Activated CD8-positive, alpha-beta T cell treated with anti-CD3 and anti-CD28 coated beads for 36 hours (primary cell): ENCODE measurements around the gene ZNF747. TPM values are rescaled to one million over a fixed set of nuclear protein-coding genes. Genes with fewer than 3 reads are reported as not detected.

Experiments
- ATAC-seq: fragments of 200-7000 bp; cut with Tn5 transposase; one replicate; pipeline ENCODE4 v1.10.0; 2021; ENCODE audit warnings: mild to moderate bottlenecking, moderate library complexity
- CTCF ChIA-PET: fragments of 350-600 bp; sonication (Branson Sonifier 250); formaldehyde crosslinking; loops from one replicate; lab custom pipeline; 2021; ENCODE audit warnings: antibody characterized with exemption; lab: Charles Lee
- POLR2A ChIA-PET: fragments of 350-600 bp; sonication (Branson Sonifier 250); formaldehyde crosslinking; loops from one replicate; lab custom pipeline; 2021; ENCODE audit warnings: antibody characterized with exemption; lab: Charles Lee
- DNase-seq: peaks from one replicate; pipeline ENCODE4 v3.0.0-alpha.2; 2020
- H3K27ac Mint-ChIP-seq: one replicate; pipeline ENCODE4 v1.8.0; 2021; ENCODE audit warnings: mild to moderate bottlenecking, mixed read lengths
- H3K27me3 Mint-ChIP-seq: one replicate; pipeline ENCODE4 v1.8.0; 2021; ENCODE audit warnings: mixed read lengths
- H3K36me3 Mint-ChIP-seq: one replicate; pipeline ENCODE4 v1.8.0; 2021; ENCODE audit warnings: low read depth, mixed read lengths
- H3K4me1 Mint-ChIP-seq: one replicate; pipeline ENCODE4 v1.8.0; 2021; ENCODE audit warnings: low read depth, mixed read lengths
- H3K4me3 Mint-ChIP-seq: one replicate; pipeline ENCODE4 v1.8.0; 2021; ENCODE audit warnings: mild to moderate bottlenecking, moderate library complexity, mixed read lengths
- H3K9me3 Mint-ChIP-seq: one replicate; pipeline ENCODE4 v1.8.0; 2021; ENCODE audit warnings: mixed read lengths
- intact Hi-C: fragments of 100-400 bp; cut with micrococcal nuclease; formaldehyde crosslinking; loops from one replicate; pipeline ENCODE4 v1.10.0; 2022
- total RNA-seq, 2 experiments: library from RNA; stranded (reverse); gene quantifications; one replicate each; pipeline ENCODE4 v1.2.3, GENCODE V29; 2021
- TF ChIP-seq, protein P1 (sequence below): fragments of 200-600 bp; IDR thresholded peaks from one replicate; pipeline ENCODE4 v1.8.0; 2022; ENCODE audit warnings: antibody characterized with exemption, mild to moderate bottlenecking

ZNF747 gene
- total RNA-seq, 2 experiments from 2014 or later = 6.7 to 7.9 TPM

DNA sequence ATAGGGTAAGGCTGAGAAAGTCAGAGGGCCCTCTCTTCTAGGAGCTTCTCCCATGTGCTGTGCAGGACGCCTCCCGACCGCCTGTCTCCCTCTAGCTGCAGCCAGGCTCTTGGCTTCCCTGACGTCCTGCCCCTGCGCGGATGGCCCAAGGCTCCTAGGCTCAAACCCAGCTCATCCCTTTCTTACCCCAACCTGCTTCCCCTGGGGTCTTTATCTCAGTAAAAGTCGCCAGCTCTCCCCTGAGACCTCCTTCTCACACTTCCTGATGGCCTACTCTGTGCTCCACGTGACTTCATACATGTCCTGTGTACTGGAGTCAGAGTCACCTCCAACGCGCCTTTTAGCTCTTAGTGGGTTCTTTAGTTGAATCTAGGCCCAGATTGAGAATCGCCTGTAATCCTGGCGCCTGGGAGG is 1.1 kb upstream of the ZNF747 start:
- Mint-ChIP-seq H3K9me3 (no peaks in the 10 kb centered on the region), H3K27ac (peak overlapping the region; percentile 99), H3K36me3 (peaks cover 44% of the 10 kb centered on the region), H3K4me1 (peaks cover 32% of the 10 kb centered on the region), H3K27me3 (no peaks in the 10 kb centered on the region), H3K4me3 (peak overlapping the region; percentile 86)
- intact Hi-C loops = loop anchor here (1.0 kb wide), 1 partner anchor 23 kb away; the partner anchor contains the start of gene ZNF764
- DNase-seq (peak; percentile 82), ATAC-seq (peak; percentile 71)
- ChIA-PET POLR2A (interaction anchor here (0.7 to 4.7 kb wide), 40 partner anchors 9 to 352 kb away, joined by 3 to 42 read pairs (median 5); partner anchors contain the start of genes CORO1A, DCTPP1, ITGAL and SEPHS2), CTCF (interaction anchor here (0.6 to 4.3 kb wide), 28 partner anchors 8 to 164 kb away, joined by 3 to 39 read pairs (median 6); partner anchors contain the start of genes DCTPP1, FBRS, PRR14 and ZNF688)
- TF ChIP-seq, protein P1, sequence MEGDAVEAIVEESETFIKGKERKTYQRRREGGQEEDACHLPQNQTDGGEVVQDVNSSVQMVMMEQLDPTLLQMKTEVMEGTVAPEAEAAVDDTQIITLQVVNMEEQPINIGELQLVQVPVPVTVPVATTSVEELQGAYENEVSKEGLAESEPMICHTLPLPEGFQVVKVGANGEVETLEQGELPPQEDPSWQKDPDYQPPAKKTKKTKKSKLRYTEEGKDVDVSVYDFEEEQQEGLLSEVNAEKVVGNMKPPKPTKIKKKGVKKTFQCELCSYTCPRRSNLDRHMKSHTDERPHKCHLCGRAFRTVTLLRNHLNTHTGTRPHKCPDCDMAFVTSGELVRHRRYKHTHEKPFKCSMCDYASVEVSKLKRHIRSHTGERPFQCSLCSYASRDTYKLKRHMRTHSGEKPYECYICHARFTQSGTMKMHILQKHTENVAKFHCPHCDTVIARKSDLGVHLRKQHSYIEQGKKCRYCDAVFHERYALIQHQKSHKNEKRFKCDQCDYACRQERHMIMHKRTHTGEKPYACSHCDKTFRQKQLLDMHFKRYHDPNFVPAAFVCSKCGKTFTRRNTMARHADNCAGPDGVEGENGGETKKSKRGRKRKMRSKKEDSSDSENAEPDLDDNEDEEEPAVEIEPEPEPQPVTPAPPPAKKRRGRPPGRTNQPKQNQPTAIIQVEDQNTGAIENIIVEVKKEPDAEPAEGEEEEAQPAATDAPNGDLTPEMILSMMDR = no peak

DNA sequence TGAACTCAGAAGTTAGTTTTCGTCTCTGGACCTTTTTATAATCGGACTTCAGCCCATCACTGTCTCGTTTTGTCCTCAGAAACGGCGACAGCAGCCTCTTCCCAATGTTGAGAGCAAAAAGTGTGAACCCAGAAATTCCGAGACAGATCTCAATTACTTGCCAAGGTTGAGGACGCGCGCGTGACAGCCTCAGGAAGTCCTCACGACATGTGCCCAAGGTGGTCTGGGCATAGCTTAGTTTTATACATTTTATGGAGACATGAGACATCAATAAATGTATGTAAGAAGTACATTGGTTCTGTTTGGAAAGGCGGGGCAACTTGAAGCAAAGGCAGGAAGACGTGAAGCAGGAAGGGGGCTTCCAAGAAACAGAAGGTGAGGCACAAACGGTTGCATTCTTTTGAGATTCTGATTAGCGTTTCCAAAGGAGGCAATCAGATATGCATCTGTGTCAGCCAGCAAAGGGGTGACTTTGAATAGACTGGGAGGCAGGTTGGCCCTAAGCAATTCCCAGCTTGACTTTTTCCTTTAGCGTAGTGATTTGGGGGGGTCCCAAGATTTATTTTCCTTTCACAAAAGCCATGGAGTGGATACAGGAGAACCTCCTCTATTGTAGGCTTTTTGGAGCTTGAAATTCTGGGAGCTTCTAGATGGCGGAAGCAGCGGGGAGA is 583 bp upstream of the ZNF747 start:
- TF ChIP-seq, protein P1 = no peak
- ChIA-PET POLR2A (interaction anchor here (0.6 to 4.7 kb wide), 42 partner anchors 8 to 352 kb away, joined by 3 to 42 read pairs (median 4); partner anchors contain the start of genes CORO1A, DCTPP1, ITGAL and SEPHS2), CTCF (interaction anchor here (0.9 to 4.3 kb wide), 29 partner anchors 8 to 164 kb away, joined by 3 to 39 read pairs (median 6); partner anchors contain the start of genes DCTPP1, FBRS, PRR14 and ZNF688)
- intact Hi-C loops = loop anchor here (1.0 kb wide), 1 partner anchor 23 kb away; the partner anchor contains the start of gene ZNF764
- Mint-ChIP-seq H3K4me3 (peak overlapping the region; percentile 86), H3K4me1 (peaks cover 37% of the 10 kb centered on the region), H3K9me3 (no peaks in the 10 kb centered on the region), H3K27ac (peak overlapping the region; percentile 99), H3K27me3 (no peaks in the 10 kb centered on the region), H3K36me3 (peaks cover 44% of the 10 kb centered on the region)
- peak; percentile 57 for DNase-seq
- ATAC-seq = peak; percentile 17

DNA sequence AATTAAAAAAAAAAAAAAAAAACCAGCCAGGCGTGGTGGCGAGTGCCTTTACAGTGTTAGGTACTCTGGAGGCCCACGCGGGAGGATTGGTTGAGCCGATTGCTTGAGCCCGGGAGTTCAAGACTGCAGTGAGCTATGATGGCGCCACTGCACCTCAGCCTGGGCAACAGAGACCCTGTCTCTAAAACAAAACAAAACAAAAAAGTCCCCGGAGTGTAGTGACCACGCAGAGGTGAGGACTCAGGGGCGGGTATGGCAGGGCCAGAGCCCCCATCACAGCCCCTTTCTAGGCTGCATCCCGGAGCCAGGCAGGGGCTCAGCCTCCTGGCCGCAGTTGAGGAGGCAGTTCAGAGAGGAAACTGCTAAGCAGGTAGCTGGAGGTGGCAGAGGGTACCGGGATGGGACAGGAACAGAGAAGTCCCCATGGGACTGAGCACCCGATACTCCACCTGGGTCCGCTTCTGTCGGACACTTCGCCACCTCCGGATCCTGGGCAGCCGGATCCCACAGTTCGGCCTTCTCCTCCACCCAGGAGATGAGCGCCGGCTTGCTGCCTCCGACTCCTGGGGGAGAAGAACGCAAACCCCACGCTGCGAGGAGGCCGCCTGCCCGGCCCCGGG is 800 bp downstream of the ZNF747 start:
- ATAC-seq = peak; percentile 5
- H3K36me3 Mint-ChIP-seq = peaks cover 39% of the 10 kb centered on the region

DNA sequence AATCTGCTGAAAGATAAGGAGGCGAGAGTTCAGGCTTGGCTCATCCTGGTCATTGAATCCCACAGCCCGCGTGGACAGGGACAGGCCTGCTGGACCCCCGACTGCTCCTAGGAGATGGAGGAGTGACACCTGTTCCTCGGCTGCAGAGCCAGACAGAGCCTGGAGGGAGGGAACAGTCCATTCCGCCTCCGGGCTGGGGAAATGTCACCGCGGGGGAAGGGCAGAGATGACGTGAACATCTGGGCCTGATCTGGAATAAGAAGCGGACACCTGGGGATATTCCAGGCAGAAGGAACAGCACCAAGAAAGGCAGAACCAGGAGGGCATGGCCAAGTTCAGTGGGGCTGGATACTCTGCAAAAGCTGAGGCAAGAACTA is 1.5 kb downstream of the ZNF747 start:
- intact Hi-C loops = no loop called here
- ATAC-seq (no peak), DNase-seq (no peak)
- H3K4me3 Mint-ChIP-seq = peak overlapping the region; percentile 86
- ChIA-PET POLR2A (interaction anchor here (1.1 to 4.7 kb wide), 8 partner anchors 8 to 60 kb away, joined by 3 to 42 read pairs (median 18); partner anchors contain the start of genes ITGAL, ZNF688 and ZNF764), CTCF (interaction anchor here (0.6 to 4.3 kb wide), 4 partner anchors 33 to 124 kb away, joined by 3 to 39 read pairs (median 7); partner anchors contain the start of gene ZNF689)
- peak overlapping the region; percentile 58 for H3K27ac Mint-ChIP-seq
- no peaks in the 10 kb centered on the region for H3K9me3 Mint-ChIP-seq
- no peaks in the 10 kb centered on the region for H3K27me3 Mint-ChIP-seq
- peaks cover 39% of the 10 kb centered on the region for H3K36me3 Mint-ChIP-seq
- TF ChIP-seq, protein P1 = no peak
- peaks cover 41% of the 10 kb centered on the region for H3K4me1 Mint-ChIP-seq

More for the DNA sequence above, 800 bp downstream of the ZNF747 start:
- POLR2A ChIA-PET = interaction anchor here (0.8 to 4.7 kb wide), 17 partner anchors 8 to 117 kb away, joined by 3 to 42 read pairs (median 16); partner anchors contain the start of genes ITGAL, PRR14, ZNF688 and ZNF689
- peak overlapping the region; percentile 99 for H3K27ac Mint-ChIP-seq
- CTCF ChIA-PET = interaction anchor here (0.6 to 4.3 kb wide), 11 partner anchors 24 to 124 kb away, joined by 3 to 39 read pairs (median 13); partner anchors contain the start of genes ZNF688, ZNF689, ZNF764 and ZNF785
- H3K4me1 Mint-ChIP-seq = peaks cover 39% of the 10 kb centered on the region
- peak overlapping the region; percentile 86 for H3K4me3 Mint-ChIP-seq
- H3K27me3 Mint-ChIP-seq = no peaks in the 10 kb centered on the region
- H3K9me3 Mint-ChIP-seq = no peaks in the 10 kb centered on the region
- DNase-seq = peak; percentile 52
- TF ChIP-seq, protein P1 = no peak
- intact Hi-C loops = no loop called here
